ENCODE results near the gene HERPUD1. TPM values are rescaled to one million over a fixed set of nuclear protein-coding genes. Genes with fewer than 3 reads are reported as not detected.

Gene HERPUD1
- total RNA-seq, 1 experiment from 2014 or later = 99.4 TPM

DNA sequence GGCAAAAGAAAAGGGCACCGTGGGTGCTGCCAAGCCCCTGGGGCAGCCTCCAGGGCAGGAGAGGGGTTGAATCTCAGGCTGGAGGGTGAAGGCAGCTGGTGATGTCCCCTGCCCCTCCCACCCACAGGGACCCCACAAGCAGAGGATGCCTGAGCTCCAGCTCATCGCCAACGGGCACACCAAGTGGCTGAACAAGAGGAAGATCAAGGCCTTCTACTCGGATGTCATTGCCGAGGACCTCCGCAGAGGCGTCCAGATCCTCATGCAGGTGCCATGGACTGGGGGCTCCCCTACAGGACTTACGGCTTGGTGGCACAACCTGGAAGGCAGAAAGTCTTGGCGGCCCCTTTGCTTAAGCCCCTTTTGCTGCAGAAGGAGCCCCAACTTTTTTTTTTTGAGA, 45.1 kb upstream of the HERPUD1 start:
- BruUV-seq (replicated peaks) = no TSS peak
- CTCF ChIA-PET = no interaction called here

DNA sequence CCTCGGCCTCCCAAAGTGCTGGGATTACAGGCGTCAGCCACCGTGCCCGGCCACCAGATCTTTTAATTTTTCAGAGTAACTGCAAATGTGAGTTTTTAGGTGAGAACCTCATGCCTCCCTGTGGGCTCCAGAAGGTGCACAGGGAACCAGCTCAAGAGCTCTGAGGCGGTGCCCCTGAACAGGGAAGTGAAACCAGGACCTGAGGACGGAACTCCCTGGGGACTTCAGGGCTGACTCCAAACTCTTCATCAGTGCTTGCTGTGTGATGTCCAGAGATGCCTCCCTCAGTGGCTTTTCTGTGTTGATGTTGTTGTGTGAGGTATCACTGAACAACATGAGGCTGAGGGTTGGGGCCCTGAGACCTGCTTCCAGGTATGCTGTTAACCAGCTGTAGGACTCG, 43.1 kb upstream of the HERPUD1 start:
- intact Hi-C loops (cut with micrococcal nuclease; ENCODE audit: unreplicated experiment) = no loop called here
- H3K27me3 ChIP-seq (replicated peaks; ENCODE audit: insufficient read depth, low read depth, low read length, poor library complexity) = no peaks in the 10 kb centered on the region
- no peak for DNase-seq (ENCODE audit: low spot score)

More for the DNA sequence above, 45.1 kb upstream of the HERPUD1 start:
- POLR2A ChIA-PET (ENCODE audit: low non-redundant PET) = no interaction called here
- no peak for DNase-seq (ENCODE audit: low spot score)
- no peak overlapping the region for H3K27ac ChIP-seq (ENCODE audit: low read depth, low read length, poor library complexity, severe bottlenecking)
- TF ChIP-seq, protein P1, sequence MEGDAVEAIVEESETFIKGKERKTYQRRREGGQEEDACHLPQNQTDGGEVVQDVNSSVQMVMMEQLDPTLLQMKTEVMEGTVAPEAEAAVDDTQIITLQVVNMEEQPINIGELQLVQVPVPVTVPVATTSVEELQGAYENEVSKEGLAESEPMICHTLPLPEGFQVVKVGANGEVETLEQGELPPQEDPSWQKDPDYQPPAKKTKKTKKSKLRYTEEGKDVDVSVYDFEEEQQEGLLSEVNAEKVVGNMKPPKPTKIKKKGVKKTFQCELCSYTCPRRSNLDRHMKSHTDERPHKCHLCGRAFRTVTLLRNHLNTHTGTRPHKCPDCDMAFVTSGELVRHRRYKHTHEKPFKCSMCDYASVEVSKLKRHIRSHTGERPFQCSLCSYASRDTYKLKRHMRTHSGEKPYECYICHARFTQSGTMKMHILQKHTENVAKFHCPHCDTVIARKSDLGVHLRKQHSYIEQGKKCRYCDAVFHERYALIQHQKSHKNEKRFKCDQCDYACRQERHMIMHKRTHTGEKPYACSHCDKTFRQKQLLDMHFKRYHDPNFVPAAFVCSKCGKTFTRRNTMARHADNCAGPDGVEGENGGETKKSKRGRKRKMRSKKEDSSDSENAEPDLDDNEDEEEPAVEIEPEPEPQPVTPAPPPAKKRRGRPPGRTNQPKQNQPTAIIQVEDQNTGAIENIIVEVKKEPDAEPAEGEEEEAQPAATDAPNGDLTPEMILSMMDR (conservative IDR thresholded peaks at IDR 0.05; ENCODE audit: low read depth, low read length) = no peak
- TF ChIP-seq EZH2 (IDR thresholded peaks at IDR 0.05; ENCODE audit: borderline replicate concordance, low read depth, low read length, poor library complexity, severe bottlenecking) = no peak
- no peak overlapping the region for H3K4me3 ChIP-seq (ENCODE audit: low read depth, low read length, poor library complexity, severe bottlenecking)
- H3K36me3 ChIP-seq (ENCODE audit: insufficient read depth, low read length, poor library complexity, severe bottlenecking) = no peaks in the 10 kb centered on the region
- H3K9me3 ChIP-seq (ENCODE audit: low read depth, low read length, poor library complexity, severe bottlenecking) = no peaks in the 10 kb centered on the region
- no peaks in the 10 kb centered on the region for H3K4me1 ChIP-seq (ENCODE audit: insufficient read depth, low read length, poor library complexity, severe bottlenecking)
- no peaks in the 10 kb centered on the region for H3K27me3 ChIP-seq (replicated peaks; ENCODE audit: insufficient read depth, low read depth, low read length, poor library complexity)
- intact Hi-C loops (cut with micrococcal nuclease; ENCODE audit: unreplicated experiment) = no loop called here

DNA sequence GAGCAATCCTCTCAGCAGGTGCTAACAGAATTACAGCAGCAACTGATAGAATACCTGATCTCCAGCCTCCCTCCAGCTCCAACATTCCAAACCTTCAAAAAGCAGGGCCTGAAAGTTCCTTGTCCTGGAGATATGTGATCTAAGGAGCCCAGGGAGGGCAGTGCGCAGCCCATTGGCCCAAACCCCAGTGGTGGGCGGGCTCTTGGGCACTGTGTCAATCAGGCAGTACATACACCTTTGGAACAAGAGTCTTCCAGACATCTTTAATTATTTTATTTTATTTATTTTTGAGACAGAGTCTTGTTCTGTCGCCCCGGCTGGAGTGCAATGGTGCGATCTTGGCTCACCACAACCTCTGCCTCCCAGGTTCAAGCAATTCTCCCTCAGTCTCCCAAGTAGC, 42.7 kb upstream of the HERPUD1 start:
- BruUV-seq (replicated peaks) = no TSS peak
- Histone ChIP-seq H3K27me3 (replicated peaks; ENCODE audit: insufficient read depth, low read depth, low read length, poor library complexity) (no peaks in the 10 kb centered on the region), H3K36me3 (ENCODE audit: insufficient read depth, low read length, poor library complexity, severe bottlenecking) (no peaks in the 10 kb centered on the region), H3K27ac (ENCODE audit: low read depth, low read length, poor library complexity, severe bottlenecking) (no peak overlapping the region), H3K4me3 (ENCODE audit: low read depth, low read length, poor library complexity, severe bottlenecking) (no peak overlapping the region), H3K4me1 (ENCODE audit: insufficient read depth, low read length, poor library complexity, severe bottlenecking) (no peaks in the 10 kb centered on the region), H3K9me3 (ENCODE audit: low read depth, low read length, poor library complexity, severe bottlenecking) (no peaks in the 10 kb centered on the region)
- intact Hi-C loops (cut with micrococcal nuclease; ENCODE audit: unreplicated experiment) = no loop called here
- ChIA-PET CTCF (no interaction called here), POLR2A (ENCODE audit: low non-redundant PET) (no interaction called here)
- TF ChIP-seq EZH2 (IDR thresholded peaks at IDR 0.05; ENCODE audit: borderline replicate concordance, low read depth, low read length, poor library complexity, severe bottlenecking) = no peak
- TF ChIP-seq, protein P1 (conservative IDR thresholded peaks at IDR 0.05; ENCODE audit: low read depth, low read length) = no peak
- DNase-seq (ENCODE audit: low spot score) = no peak

More for the DNA sequence above, 43.1 kb upstream of the HERPUD1 start:
- POLR2A ChIA-PET (ENCODE audit: low non-redundant PET) = no interaction called here
- TF ChIP-seq, protein P1 (conservative IDR thresholded peaks at IDR 0.05; ENCODE audit: low read depth, low read length) = no peak
- CTCF ChIA-PET = no interaction called here
- BruUV-seq (replicated peaks) = no TSS peak
- Histone ChIP-seq H3K4me1 (ENCODE audit: insufficient read depth, low read length, poor library complexity, severe bottlenecking) (no peaks in the 10 kb centered on the region), H3K9me3 (ENCODE audit: low read depth, low read length, poor library complexity, severe bottlenecking) (no peaks in the 10 kb centered on the region), H3K36me3 (ENCODE audit: insufficient read depth, low read length, poor library complexity, severe bottlenecking) (no peaks in the 10 kb centered on the region), H3K4me3 (ENCODE audit: low read depth, low read length, poor library complexity, severe bottlenecking) (no peak overlapping the region), H3K27ac (ENCODE audit: low read depth, low read length, poor library complexity, severe bottlenecking) (no peak overlapping the region)
